GM12874 (cell line): ENCODE results near the gene PLXDC2.

Experiments used
- TF ChIP-seq, protein P1 (sequence below): IDR thresholded peaks from 2 replicates; pipeline ENCODE4 v1.5.1; 2011; ENCODE audit warnings: low read depth, mild to moderate bottlenecking, control low read depth, low read length, moderate library complexity; ENCODE audit not compliant: insufficient read depth

PLXDC2 gene

DNA sequence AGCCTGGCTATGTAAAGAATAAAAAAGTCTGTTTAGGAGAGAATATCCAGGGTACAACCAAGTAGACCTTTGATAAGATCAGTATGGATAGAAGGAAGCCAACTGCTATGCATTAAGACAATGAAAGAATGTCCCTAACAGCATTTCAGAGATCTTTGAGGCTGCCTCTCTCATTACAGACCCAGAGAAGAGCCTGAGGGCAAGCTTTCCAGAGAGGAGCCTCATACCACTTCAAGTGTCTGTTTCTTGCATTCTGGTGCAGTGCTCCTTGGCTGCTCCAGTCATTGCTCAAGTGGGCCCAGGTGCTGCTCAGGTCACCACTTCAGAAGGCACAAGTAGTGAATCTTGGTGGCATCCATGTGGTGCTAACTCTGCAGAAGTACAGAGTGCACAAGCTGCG is 514.0 kb downstream of the PLXDC2 start:
- TF ChIP-seq, protein P1, sequence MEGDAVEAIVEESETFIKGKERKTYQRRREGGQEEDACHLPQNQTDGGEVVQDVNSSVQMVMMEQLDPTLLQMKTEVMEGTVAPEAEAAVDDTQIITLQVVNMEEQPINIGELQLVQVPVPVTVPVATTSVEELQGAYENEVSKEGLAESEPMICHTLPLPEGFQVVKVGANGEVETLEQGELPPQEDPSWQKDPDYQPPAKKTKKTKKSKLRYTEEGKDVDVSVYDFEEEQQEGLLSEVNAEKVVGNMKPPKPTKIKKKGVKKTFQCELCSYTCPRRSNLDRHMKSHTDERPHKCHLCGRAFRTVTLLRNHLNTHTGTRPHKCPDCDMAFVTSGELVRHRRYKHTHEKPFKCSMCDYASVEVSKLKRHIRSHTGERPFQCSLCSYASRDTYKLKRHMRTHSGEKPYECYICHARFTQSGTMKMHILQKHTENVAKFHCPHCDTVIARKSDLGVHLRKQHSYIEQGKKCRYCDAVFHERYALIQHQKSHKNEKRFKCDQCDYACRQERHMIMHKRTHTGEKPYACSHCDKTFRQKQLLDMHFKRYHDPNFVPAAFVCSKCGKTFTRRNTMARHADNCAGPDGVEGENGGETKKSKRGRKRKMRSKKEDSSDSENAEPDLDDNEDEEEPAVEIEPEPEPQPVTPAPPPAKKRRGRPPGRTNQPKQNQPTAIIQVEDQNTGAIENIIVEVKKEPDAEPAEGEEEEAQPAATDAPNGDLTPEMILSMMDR: no peak

DNA sequence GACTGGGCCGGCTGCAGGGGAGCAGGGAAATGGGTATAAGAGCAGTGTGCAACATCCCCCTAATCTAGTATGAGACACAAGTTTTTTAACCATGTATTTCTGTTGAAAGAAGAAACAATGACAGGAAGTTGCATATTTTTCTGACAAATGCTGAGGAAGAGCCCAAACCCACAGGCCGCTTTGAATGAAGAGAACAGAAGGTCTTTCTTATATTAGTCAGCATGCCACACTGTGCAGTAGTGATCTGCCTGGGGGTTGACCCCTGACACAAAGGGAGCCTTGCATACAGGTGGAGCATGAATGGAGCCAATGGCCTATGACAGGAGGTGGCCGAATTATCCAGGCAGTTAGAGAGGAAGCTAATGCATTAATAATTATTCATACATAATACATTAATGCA is 518.3 kb downstream of the PLXDC2 start:
- TF ChIP-seq, protein P1: no peak
